Kidney epithelial cell (primary cell): Measurements from ENCODE around the gene SEL1L2. TPM values are rescaled to one million over a fixed set of nuclear protein-coding genes. Genes with fewer than 3 reads are reported as not detected.

Experiments
- DNase-seq: peaks from one replicate; pipeline ENCODE4 v3.0.0-alpha.2; 2010; ENCODE audit warnings: low read depth
- H3K27me3 ChIP-seq: 2 replicates; pipeline ENCODE4 v1.6.0; 2011; ENCODE audit warnings: low read length; ENCODE audit not compliant: control insufficient read depth, insufficient read depth
- H3K36me3 ChIP-seq: 2 replicates; pipeline ENCODE4 v1.5.1; 2011; ENCODE audit warnings: low read length; ENCODE audit not compliant: control insufficient read depth, insufficient read depth
- H3K4me3 ChIP-seq: 2 replicates; pipeline ENCODE4 v1.5.1; 2011; ENCODE audit warnings: low read depth, mild to moderate bottlenecking, control low read depth, low read length
- CTCF ChIP-seq: IDR thresholded peaks from 2 replicates; pipeline ENCODE4 v1.5.1; 2011; ENCODE audit warnings: mild to moderate bottlenecking, moderate library complexity, low read length, control low read depth, inconsistent platforms; ENCODE audit not compliant: insufficient read depth, poor library complexity, severe bottlenecking
- total RNA-seq: library from RNA; depleted of rRNA; stranded (reverse); fragments of >200 nt; gene quantifications from 2 replicates; pipeline ENCODE4 v1.2.3, GENCODE V29; 2015

SEL1L2 gene
- total RNA-seq, 1 donor from 2014 or later, result not detected

- no peak for DNase-seq
- TF ChIP-seq CTCF, result no peak
- no peak overlapping the region for H3K4me3 ChIP-seq
These were observed 134.8 kb downstream of the SEL1L2 start for GRCh38 chr20:13855613-13856012.

GRCh38 chr20:13852306-13852705, 138.1 kb downstream of the SEL1L2 start:
- H3K4me3 ChIP-seq, result no peak overlapping the region
- no peaks in the 10 kb centered on the region for H3K36me3 ChIP-seq
- no peak for DNase-seq
- no peak for TF ChIP-seq CTCF
- no peaks in the 10 kb centered on the region for H3K27me3 ChIP-seq

More at GRCh38 chr20:13855613-13856012, 134.8 kb downstream of the SEL1L2 start:
- H3K27me3 ChIP-seq, result no peaks in the 10 kb centered on the region
- H3K36me3 ChIP-seq, result no peaks in the 10 kb centered on the region

- no peak for DNase-seq
- no peak for TF ChIP-seq CTCF
- Histone ChIP-seq H3K27me3 (no peaks in the 10 kb centered on the region), H3K4me3 (no peak overlapping the region), H3K36me3 (no peaks in the 10 kb centered on the region)
These were observed 139.1 kb downstream of the SEL1L2 start for GRCh38 chr20:13851279-13851678.

- Histone ChIP-seq H3K27me3 (no peaks in the 10 kb centered on the region), H3K4me3 (no peak overlapping the region), H3K36me3 (no peaks in the 10 kb centered on the region)
- TF ChIP-seq CTCF, result no peak
- DNase-seq, result no peak
These were observed 146.1 kb downstream of the SEL1L2 start for GRCh38 chr20:13844296-13844695.

- no peaks in the 10 kb centered on the region for H3K27me3 ChIP-seq
- no peak for DNase-seq
- H3K36me3 ChIP-seq, result no peaks in the 10 kb centered on the region
- H3K4me3 ChIP-seq, result no peak overlapping the region
- no peak for TF ChIP-seq CTCF
These were observed 149.2 kb downstream of the SEL1L2 start for GRCh38 chr20:13841206-13841605.

GRCh38 chr20:13840093-13840465, 150.3 kb downstream of the SEL1L2 start:
- no peak for DNase-seq
- Histone ChIP-seq H3K27me3 (no peaks in the 10 kb centered on the region), H3K36me3 (no peaks in the 10 kb centered on the region), H3K4me3 (no peak overlapping the region)
- no peak for TF ChIP-seq CTCF
